NCI-H446 (cell line): ENCODE measurements around the gene IRF4.

Experiments used
- DNase-seq, 2 experiments: peaks; one replicate each; lab custom pipeline; 2025; lab: John Stamatoyannopoulos, UW

Gene IRF4

GRCh38 chr6:444653-445275 is 53.2 kb downstream of the IRF4 start:
- no peak for DNase-seq

DNA sequence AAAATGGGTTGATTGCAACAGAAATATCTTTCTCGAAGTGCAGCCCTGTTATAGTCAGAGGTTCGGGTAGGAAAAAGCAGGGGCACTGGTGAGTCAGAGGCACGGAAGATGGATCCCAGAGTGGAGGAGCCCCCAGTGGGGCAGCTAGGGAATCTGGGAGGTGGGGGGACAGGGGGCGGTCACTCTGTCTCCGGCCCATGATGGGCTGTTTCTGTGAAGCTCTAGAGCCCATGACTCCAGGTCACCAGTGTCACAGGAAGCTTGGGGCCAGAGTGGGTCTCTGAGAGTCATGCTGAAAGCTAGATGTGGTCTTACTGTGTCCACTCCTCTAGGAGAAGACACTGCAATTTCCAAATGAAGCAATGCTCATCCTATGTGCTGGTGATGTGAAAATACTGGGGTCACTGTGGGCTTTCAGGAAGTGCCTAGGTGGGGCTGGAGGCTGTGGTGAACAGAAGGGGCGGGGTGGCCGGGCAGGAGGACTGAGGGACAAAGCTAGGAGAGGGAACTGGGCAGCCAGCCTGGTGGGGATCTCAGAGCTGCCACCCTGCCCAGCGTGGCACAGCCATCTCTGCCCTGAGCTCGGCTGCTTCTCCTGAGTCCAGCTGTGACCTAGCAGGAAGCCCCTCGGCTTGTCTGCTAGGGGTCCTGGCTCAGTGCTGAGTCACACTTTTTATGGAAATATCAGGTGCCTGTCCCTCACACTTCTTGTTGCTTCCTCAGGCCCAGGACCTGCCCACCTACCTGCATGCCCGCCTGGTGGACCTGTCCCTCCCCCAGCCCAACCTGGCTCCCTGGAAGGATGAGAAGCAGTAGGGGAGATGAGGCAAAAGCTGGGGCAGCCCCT is 54.2 kb downstream of the IRF4 start:
- no peak for DNase-seq

DNA sequence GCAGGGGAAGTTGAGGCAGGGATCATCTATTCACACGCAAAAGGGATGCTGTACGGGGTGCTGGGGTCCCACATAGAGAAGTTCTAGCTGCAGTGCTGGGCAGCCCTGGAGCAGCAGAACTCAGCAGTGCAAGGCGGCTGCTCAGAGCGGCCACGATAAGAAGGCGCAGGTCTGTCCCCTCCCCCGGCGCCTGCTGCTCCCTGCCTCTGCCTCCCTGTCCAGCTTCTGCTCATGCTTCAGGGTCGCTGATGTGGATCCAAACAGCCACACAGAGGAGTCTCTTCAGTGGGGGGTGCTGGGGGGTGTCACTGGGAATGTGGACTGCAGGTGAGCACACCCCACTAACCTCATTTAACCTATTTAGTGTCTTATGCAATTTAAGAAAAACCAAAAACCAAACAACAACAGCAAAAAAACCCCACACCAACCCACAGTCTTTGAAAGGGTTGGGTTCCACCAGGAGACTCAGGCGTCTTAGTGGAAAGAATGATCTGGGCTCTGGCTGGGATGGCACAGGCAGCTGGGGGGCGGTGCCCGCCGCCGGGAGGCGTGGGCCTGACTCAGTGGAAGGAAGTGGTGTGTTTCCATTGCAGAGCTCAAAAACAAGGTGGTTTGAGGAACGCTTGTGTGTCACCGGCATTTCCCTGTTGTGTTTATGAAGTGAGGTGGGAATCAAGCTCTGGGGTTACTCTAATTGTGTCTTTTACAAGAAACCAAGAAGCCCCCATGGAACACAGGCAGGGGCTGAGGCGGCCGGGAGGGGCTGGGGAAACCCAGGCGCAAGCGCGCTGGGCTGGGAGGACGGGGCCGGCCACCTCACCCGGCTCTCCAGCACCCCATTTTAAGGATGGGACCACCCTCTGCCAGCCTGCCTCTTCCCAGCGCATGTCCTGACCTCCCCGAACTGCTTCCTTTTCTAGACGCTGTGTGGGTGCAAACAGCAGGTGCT is 55.1 kb downstream of the IRF4 start:
- DNase-seq, result no peak

- no peak for DNase-seq
Observed at GRCh38 chr6:447381-448165, 56.0 kb downstream of the IRF4 start.

DNA sequence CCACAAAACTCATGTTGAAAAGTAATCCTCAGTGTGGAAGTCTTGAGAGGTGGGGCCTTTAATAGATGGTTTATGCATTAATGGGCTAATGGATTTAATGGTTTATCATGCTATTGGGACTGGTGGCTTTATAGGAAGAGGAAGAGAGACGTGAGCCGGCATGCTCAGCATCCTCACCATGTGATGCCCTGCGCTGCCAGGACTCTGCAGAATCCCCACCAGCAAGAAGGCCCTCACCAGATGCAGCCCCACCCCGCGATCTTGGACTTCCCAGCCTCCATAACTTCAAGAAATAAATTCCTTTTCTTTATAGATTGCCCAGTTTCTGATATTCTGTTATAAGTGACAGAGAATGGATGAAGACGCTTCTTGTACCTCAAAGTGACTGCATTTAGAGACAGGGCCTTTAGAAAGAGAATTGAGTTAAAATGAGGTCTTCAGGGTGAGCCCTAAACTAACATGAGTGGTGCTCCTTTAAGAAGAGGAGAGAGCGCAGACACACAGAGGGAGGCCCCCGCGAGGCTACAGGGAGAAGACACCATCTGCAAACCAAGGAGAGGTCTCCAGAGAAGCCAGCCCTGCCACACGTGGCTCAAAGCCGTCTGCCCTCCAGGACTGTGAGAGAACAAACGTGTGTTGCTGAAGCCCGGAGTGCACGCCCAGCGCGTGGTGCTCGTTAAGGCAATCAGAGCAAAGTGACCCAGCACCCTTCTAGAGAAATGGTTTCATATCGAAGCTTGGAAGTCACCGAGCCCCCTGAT is 56.9 kb downstream of the IRF4 start:
- no peak for DNase-seq

- DNase-seq, result no peak
Observed at GRCh38 chr6:449057-449430, 57.5 kb downstream of the IRF4 start.

DNA sequence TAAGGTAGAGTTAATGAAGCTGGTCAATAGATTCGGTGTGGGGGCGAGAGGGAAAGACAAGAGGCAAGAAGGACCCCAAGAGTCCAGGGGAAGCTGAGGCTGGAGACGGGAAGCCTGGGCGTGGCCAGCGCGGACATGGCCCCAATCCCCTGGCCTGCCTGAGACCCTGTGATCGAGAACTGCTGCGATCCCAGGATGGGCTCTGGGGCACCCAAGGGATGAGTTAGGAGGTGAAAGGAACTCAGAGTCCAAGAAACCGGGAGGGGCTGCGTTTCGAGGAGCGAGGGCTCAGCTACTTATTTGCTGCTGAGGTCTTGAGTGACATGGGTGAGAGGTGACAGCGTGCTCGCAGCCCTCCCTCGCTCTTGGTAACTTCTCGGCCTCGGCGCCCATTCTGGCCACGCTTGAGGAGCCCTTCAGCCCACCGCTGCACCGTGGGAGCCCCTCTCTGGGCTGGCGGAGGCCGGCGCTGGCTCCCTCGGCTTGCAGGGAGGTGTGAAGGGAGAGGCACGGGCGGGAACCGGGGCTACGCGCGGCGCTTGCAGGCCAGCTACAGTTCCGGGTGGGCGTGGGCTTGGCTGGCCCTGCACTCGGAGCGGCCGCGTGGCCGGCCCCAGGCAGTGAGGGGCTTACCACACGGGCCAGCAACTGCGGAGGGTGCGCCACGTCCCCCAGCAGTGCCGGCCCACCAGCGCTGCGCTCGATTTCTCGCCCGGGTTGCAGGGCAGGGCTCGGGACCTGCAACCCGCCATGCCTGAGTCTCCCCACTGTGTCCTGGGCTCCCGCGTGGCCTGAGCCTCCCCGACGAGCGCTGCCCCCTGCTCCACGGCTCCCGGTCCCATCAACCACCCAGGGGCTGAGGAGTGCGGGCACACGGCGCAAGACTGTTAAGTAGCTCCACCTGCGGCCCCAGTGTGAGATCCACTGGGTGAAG is 58.2 kb downstream of the IRF4 start:
- DNase-seq, result no peak

DNA sequence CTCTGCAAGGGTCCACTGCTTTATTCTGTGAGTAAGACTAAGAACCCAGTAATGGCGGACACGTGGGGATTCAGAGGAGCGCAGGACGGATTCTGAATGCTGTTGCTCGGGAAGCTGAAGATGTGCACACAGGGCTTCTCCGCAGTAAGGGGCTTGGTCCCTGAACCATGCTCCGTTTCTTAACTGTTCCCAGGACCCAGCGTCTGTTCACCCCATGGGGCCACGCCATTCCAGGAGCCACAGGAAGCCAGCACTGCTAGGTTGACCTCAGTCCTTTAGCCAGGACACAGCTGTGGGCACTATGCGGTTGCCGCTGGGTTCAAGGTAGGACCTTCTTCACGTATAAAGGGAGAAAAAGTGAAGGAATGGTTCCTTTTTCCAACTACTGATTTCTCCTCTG is 59.8 kb downstream of the IRF4 start:
- no peak for DNase-seq

DNA sequence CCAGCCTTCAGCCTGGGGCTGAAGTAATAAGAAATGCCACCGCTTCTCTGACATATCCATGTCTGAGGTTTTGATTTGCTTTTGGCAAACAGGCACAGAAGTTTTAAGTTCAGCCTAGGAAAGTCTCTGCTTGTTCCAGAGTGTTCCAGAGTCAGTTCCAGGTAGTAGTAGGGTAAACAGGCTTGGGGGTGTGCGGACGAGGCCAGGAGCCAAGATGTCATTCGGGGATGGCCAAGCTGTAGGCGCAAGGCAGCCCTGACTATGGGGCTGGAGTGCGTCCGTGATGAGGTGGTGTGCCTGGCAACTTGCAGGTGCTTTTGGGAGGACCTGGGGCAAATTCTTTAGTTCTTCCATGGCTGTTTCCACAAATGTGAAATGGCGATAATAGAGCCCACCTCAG is 60.3 kb downstream of the IRF4 start:
- DNase-seq, result no peak

GRCh38 chr6:452301-453067 is 60.9 kb downstream of the IRF4 start:
- DNase-seq, result no peak

DNA sequence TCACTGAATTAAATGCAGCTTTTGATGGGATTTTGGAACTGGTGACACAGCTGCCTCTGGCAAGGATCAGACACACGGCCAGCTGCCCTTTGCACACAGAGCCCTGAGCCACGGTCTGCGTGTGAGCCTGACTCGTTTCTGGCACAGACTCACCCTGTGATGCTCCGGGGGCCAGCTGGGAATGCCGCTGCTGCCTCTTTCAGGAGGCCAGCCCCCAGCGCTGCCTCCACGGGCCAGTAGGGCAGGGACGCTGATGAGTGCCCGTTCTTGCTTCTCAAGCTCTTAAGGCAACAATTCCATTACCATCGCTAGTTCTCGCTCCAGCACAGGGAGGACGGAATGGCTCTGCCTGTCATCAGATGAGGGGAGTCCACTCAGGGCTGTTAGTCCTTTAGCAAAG is 61.6 kb downstream of the IRF4 start:
- DNase-seq, result peak in 1 of 2 experiments; percentile 7

DNA sequence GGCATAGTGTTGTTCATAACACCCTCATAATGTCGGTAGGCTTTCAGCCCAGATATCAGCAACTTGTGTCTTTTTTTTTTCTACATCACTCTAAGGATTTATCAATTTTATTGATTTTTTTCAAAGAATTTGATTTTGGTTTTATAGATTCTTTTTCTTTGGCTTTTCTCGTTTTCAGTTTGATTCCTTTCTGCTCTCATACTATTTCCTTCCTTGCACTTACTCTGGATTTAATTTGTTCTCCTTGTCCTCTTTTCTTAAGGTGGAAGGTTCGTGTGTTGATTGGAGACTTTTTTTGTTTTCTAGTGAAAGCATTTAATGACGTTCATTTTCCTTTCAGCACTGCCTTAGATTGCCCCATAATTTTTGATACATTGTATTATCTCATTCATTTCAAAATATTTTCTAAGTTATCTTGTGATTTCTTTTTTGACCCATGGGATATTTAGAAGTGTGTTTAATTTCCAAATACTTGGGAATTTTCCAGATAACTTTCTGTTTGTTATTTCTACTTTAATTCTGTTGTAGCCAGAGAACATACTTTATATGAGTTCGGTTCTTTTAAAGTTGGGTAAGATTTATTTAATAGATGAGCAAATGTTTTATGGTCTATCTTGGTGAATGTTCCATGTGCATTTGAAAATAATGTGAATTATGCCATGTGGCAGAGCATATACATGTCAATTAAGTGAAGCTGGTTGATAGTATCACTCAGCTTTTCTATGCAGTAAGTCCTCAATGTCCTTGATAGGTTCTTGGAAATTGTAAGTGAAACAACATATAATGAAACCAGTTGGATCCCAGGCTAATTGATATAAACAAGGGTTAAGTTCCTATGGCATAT is 62.8 kb downstream of the IRF4 start:
- DNase-seq, result no peak

- no peak for DNase-seq
Observed at GRCh38 chr6:455006-455585, 63.5 kb downstream of the IRF4 start.

DNA sequence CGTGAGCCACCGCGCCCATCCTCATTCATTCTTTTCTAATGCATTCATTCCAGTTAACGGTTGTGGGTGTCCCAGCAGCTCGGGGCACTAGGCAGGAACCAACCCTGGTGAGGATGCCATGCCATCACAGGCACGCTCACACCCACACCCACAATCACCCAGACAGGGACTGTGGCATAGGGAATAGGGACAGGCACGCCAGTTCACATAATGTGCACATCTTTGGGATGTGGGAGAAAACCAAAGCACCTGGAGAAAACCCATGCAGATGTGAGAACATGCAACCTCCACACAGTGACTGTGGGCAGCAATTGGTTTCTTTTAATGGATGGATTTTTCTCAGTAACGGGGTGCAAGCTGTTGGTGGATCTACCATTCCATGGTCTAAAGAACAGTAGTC is 64.3 kb downstream of the IRF4 start:
- no peak for DNase-seq

DNA sequence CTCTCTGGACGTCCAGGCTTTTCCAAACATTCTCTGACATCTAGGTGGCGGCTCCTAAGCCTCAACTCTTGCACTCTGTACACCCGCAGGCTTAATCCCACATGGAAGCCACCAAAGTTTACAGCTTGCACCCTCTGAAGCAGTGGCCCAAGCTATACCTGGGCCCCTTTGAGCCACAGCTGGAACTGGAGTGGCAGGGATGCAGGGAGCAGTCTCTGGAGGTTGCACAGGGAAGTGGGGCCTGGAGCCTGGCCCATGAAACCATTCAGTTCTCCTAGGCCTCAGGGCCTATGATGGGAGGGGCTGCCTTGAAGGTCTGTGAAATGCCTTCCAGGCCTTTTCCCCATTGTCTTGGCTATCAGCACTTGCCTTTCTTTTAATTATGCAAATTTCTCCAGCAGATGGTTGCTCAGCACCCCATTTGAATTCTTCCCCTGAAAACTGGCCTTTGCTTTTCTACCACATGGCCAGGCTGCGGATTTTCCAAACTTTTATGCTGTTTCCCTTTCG is 64.9 kb downstream of the IRF4 start:
- DNase-seq, result no peak

- no peak for DNase-seq
Observed at GRCh38 chr6:456887-457286, 65.3 kb downstream of the IRF4 start.
